ENCODE results near the gene HECTD4.
"Not testable (repeated sequence)": the region's sequence is repeated elsewhere in the genome, so short reads cannot be mapped to it uniquely, and the experiment has no call there.

The HECTD4 gene

DNA sequence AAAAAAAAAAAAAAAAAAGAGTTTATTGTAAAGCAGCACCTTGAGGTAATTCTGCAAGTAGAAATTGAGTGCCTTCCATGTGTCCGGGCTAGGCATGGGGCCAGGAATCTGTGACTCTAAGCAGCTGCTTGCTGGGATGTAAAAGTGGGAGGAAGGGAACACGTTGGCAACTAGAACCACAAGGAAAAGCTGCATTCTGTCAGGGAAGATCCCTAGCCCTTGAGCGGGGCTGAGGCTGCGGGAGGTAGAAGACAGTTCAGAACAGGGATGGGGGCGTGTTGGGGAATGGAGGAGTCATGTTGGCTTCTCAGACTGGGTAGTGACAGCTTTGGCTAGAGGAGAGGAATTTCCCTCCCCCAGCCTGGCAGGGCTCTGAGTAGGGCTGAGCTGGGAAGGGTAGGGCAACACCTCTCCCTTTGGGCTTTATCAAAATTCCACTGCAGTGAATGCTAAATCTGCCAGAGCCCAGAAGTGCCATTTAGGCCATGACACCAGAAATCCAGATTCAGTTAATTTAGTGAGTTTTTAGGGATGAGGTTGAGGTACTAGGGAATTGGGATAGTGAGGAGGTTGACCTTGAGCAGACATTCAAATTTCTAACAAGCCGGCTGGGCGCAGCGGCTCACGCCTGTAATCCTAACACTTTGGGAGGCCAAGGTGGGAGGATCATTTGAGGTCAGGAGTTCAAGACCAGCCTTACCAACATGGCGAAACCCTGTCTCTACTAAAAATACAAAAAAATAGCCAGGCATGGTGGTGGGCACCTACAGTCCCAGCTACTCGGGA is 260.3 kb downstream of the HECTD4 start:
- DNase-seq (ENCODE audit: low read depth), result peak; percentile 42

DNA sequence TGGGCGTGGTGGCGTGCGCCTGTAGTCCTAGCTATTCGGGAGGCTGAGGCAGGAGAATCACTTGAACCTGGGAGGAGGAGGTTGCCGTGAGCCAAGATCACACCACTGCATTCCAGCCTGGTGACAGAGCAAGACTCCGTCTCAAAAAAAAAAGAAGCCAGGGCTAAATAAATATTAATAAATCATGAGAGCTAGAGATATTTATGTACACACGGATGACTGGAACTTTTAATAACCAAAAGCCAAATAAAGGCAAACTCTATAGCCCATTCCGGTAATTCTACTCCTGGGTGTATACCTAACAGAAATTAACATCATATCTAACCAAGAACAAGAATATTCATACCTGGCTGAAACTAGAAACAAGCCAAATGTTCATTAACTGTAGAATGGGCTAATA is 264.5 kb downstream of the HECTD4 start:
- no peak for DNase-seq (ENCODE audit: low read depth)

DNA sequence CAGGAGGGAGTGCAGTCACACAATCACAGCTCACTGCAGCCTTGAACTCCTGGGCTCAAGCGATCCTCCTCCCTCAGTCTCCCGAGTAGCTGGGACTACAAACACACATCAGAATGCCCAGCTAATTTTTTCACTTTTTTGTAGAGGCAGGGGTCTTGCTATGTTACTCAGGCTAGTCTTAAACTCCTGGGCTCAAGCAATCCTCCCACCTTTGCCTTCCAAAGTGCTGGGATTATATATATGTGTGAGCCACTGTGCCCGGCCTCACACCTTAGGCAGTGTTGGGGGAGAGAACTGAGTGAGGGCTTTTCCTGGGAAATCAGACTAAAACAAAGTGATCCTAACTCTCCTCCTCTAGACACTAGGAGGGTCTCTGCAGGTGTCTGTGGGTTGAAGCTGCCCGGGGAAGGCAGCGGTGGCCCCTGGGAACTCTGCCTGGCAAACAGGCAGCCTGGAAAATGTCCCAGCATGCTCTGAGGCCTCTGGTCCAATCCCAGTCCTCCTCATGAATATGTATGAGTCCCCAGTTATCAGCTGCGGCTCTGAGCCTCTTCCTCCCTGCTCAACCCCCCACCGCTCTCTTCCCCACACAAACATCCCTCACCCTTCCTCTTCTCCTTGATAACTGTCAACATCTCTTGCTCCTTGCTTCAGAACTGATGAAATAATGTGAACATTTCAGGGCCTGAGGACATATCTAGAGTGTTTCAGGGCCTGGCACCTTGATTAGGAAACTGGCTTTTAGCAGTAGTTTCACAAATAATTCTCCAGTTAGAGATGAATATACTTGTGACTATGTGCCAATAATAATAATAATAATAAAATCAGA is 265.8 kb downstream of the HECTD4 start:
- DNase-seq (ENCODE audit: low read depth), result peak; percentile 62

DNA sequence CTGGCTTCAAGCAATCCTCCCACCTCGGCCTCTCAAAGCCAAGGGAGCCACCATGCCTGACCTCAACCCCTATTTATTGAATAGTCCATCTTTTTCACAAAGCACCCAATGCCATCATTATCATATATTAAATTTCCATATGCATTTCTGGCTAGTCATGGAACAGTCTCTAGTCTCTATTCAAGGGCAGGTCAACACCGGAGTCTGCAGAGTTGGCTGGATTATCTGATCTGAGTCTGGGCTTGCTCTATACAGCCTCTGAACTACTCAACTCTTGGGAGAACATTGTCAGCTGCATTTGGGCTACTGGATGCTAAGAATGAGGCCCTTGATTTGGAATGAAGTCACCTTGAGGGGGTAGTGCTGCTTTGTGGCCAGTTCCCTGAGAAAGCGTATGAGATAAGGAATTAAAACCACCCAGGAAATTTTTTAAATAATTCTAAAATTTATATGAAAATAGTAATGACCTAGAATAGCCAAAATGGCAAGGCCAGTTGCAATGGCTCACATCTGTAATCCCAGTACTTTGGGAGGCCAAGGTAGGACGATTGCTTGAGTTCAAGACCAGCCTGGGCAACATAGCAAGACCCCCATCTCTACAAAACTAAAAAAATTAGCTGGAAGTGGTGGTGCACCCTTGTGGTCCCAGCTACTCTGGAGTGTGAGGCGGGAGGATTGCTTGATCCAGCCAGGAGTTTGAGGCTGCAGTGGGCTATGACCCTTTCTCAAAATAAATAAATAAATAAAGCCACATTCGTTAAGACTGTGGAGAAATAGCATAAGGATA is 266.8 kb downstream of the HECTD4 start:
- DNase-seq (ENCODE audit: low read depth), result no peak

DNA sequence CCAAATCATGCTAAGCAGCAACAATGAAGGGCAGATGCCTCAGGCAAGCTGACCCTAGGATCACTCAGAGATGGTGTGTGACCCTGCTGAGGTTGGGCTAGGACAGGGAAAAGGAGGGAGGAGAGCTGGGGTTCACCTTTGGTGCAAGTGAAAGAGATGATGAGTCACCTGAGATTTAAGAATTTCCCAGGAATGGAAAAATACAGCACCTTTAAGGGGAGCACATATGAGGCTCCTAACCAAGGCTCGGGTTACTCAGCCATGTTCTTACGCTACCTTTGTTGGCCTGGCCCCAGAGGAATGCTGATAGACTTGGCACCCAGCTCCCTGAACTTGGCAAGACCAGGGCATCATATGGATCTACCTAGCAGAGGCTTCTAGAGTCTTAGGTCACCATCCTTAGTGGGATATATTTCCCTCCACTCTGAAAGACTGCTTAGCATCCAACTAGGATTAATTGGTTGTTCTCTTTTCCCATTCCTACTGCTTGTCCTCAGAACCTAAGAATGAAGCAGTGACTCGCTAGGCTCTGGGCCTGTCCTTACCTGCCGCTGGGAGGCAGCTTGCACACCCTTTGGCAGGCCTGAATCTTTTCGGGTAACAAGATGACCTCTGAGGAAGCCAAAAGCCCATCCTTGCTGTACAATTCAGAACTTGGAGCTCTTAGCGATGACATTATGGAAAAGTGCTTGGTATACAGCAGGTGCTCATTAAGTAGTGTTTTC is 269.7 kb downstream of the HECTD4 start:
- DNase-seq (ENCODE audit: low read depth), result no peak

DNA sequence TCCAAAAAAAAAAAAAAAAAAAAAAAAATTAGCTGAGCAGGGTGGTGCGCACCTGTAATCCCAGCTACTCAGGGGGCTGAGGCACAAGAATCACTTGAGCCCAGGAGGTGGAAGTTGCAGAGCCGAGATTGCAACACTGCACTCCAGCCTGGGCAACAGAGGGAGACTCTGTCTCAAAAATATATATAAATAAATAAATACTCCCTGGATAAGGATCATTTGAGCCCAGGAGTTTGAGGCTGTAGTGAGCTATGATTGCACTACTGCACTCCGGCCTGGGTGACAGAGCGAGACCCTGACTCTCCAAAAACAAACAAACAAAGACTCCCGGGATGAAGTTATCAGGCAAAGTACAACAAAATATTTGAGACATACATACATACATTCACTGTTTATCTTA is 270.3 kb downstream of the HECTD4 start:
- DNase-seq (ENCODE audit: low read depth), result no peak

DNA sequence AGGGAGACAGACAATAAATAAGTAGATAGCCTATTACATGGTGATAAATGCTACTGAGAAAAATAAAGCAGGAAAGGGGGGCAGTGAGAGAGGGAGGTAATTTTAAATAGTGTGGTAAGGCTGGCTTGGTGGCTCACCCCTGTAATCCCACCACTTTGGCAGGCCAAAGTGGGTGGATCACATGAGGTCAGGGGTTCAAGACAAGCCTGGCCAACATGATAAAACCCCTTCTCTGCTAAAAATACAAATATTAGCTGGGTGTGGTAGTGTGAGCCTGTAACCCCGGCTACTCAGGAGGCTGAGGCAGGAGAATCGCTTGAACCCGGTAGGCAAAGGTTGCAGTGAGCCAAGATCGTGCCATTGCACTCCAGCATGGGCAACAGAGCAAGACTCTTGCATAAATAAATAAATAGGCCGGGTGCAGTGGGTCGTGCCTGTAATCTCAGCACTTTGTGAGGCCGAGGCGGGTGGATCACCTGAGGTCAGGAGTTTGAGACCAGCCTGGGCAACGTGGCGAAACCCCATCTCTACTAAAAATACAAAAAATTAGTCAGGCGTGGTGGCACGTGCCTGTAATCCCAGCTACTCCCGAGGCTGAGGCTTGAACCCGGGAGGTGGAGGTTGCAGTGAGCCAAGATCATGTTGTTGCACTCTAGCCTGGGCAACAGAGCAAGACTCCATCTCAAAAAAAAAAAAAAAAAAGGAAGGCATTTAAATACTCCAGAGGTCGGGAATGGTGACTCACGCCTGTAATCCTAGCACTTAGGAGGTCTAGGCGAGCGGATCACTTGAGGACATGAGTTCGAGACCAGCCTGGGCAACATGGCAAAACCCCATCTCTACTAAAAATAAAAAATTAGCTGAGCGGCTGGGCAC is 271.2 kb downstream of the HECTD4 start:
- not testable (repeated sequence) for DNase-seq (ENCODE audit: low read depth)
